GM19240 (cell line): Measurements from ENCODE around the gene PUDP.
A peak's percentile ranks its signal among the peaks of the same experiment; 100 is the strongest.
"Not testable (repeated sequence)": the region's sequence is repeated elsewhere in the genome, so short reads cannot be mapped to it uniquely, and the experiment has no call there.

ENCODE experiments used
- DNase-seq: peaks from one replicate; pipeline ENCODE4 v3.0.0; 2011; ENCODE audit warnings: low spot score; ENCODE audit not compliant: insufficient read length

The PUDP gene

DNA sequence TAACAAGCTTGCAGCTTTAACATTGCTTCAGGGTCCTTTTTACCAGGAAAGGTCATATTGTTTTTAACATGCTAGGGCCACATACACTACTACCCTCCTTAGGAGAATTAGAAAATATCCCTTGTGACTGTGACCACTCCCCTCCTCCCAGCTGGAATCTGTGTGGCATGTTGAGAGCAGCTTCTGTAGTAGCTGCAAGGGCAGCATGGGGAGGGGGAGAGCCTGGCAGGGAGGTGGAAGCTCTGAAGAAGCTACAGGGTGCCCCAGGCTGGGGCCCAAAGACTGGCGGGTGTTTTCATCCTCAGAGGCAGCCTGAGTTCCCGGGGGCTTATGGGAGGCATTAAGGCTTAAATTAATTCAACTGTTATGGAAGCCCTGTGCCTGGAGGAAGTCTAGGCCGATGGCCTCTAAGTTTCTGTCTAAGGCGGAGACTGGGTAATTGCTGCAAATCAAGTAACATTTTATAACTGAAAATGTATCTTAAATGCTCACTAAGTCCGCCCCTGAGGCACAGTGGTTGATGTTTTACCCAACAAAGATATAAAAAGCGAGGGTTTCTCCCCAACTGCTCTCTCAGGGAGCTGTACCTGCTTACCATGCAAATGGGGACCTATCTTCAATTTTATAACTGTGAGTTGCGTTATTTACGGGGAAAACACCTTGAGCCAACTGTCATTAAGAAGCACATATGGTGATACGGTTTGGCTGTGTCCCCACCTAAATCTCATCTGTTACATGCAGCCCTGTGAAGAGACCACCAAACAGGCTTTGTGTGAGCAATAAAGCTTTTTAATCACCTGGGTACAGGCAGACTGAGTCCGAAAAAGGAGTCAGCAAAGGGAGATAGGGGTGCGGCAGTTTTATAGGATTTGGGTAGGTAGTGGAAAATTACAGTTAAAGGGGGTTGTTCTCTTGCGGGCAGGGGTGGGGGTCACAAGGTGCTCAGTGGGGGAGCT is 37.8 kb downstream of the PUDP start:
- no peak for DNase-seq

DNA sequence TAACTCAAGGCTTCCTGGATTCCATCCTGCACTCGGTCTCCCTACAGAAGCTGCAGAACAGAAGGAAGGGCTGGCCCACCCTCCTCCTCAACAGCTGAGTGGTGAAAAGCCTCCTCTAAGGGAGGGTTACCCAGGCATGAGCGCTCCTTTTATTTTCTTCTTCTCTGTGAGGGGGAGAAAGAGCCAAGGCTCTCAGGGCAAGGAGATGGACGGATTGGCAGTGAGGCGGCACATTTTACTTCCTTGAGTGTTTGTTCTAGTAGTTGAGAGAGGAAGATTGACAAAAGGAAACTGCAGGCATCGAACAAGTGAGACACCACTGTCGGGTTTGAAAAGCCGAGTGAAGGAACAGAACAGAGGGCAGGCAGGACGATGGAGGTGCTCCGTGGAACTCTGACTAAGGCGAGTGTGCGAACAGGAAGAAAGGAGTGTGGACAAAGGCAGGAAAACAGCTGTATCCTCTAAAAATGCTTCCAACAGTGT is 38.9 kb downstream of the PUDP start:
- DNase-seq: no peak

DNA sequence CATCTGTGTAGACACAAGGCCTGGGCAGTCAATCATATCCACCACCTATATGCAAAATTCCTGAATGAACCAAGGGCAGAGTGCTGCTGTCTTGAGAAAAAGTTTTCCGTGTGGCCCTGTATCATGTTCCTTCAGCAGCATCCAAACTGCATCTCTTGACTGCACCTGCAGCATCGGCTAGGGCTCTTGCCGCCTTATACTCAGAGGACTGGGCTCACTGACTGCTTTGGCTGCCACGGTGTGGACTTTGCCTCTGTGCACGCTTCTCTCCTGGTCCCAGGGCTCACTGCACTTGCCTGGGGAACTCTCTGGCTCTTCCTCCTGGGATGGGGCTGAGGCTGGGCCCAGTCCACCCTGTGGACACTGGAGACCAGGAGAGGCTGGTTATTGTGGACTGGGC is 39.9 kb downstream of the PUDP start:
- DNase-seq: no peak

DNA sequence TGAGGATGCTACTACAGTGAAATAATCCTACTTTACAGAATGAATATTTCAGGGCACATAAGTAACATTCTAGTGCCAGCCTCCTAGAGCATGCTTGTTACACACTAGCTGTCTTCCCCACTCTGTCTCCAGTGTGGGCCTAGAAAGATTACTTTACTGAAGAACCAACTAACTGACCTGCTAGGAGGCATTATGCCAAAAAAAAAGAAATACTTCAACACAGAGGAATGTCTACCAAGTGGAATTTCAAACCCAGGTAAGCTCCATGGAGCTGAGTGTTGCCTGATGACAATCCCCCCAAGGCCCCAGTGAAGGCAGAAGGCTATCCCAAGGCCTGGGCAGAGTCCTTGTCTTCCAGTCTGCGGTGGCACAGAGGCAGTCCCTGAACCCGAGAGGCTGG is 41.3 kb downstream of the PUDP start:
- DNase-seq: no peak

DNA sequence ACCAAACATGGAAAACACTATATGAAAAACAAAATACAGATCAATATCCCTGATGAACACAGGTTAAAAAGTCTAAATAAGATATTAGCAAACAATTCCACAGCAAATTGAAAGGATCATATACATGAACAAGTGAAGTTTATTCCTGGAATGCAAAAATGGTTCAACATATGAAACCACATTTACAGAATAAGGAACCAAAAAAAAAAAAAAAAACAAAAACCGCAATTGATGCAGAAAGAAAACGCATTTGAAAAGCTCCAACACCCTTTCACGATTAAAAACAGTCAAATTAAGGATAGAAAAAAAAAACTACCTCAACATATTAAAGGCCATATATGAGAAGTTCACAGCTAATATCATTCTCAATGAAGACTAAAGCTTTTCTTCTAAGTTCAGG is 45.8 kb downstream of the PUDP start:
- no peak for DNase-seq

DNA sequence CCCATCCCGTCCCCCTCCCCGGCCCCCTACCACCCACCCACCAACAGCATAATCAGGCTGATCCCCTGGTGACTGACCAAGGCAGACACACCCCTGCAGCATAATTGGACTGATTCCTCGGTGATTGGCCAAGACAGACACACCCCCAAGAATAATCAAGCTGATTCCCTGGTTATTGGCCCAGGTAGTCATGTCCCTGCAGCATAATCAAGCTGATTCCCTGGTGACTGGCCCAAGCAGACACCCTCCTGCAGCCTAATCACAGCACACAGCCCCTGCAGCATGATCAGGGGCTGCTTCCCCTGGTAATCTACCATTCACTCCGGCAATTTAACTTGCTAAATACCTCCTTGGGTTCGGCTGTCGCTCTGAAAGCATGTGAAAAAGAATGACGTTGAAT is 47.9 kb downstream of the PUDP start:
- DNase-seq: no peak

DNA sequence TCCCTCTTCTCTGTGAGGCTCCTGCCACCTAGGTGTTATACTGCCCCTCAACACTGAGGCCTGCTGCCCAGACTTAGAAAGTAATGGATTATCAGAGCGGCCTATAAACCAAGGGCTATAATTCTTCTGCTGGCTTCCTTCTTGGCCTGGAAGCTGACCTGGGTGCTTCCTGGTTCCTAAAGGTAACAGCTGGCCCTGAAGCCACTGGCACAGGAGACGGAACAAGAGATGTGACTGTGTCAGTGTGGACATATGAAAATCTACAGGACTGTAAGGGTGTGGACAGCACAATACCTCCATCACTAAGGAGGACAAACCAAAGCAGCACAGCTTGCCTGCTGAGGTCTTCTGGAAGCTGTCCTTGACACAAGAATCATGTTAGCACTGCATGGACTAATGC is 52.3 kb downstream of the PUDP start:
- not testable (repeated sequence) for DNase-seq

DNA sequence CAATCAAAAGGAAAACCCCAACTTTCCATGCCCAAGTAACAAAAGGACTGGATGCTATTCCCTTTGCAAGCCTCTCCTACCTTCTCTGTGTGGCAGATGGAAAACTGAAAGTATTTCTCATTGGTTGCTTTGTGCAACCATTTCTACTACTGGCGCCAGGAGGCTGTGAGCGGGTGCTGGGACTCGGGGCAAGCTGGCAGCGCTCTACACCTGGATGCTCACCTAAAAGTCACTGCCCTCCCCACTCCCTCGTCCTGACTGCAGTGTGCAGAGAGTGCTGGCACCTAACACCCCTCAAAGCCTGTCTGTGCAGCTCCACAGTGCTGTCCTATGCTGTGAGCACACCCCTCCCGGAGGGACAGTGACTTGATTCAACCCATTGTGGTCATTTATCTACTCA is 54.6 kb downstream of the PUDP start:
- DNase-seq: no peak

DNA sequence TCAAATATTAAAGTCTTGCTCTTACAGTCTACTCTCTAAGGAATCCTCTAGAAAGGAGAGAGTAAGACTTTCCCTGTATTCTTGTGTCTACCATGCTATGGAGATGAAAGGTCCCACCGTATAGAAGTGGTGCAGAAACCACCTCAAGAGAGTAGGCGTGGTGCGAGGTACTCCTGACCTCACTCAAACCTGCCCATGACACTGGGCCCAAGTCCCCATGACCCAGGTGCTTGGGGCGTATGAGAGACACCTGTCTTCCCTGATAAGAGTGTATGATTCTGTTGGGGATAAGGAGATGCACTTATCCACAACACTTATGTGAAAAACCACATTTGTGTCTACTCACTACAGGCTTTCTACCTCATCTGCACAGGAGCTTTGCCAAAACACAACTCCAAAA is 55.4 kb downstream of the PUDP start:
- no peak for DNase-seq

DNA sequence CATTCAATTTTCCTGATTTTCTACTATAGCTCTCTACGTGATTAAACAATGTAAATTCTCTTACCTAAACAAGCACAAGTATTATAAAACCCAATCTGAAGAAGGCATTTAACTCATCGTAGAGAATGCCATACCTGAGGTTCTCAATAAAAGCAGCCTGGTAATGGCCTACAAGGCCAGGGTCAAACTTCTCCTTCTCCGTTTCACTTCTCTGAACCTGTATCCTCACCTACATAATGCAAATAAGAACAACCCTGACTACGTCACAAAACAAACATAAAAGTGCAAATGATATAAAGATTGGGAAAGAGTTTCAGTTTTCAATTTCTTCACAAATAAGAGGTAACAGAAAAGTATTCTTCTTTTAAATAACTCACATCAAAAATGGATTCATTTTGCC is 56.0 kb downstream of the PUDP start:
- no peak for DNase-seq

DNA sequence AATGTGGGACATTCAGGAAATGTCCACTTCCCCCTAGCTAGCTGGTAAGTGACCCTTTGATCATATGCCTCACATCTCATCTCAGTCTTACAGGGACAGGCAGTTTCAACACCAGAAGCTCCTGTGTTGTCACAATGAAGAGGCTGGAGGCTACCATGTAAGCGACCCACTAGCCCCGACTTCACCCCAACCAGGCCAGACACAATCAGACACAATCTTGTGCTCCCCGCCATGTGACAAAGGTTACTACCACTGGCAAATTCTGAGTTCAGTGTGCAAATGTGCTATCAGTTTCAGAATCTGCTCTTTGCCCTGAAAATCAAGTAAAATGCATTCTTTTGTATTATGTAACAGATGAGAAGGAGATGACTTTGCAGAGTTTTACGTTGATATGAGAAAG is 57.3 kb downstream of the PUDP start:
- no peak for DNase-seq

DNA sequence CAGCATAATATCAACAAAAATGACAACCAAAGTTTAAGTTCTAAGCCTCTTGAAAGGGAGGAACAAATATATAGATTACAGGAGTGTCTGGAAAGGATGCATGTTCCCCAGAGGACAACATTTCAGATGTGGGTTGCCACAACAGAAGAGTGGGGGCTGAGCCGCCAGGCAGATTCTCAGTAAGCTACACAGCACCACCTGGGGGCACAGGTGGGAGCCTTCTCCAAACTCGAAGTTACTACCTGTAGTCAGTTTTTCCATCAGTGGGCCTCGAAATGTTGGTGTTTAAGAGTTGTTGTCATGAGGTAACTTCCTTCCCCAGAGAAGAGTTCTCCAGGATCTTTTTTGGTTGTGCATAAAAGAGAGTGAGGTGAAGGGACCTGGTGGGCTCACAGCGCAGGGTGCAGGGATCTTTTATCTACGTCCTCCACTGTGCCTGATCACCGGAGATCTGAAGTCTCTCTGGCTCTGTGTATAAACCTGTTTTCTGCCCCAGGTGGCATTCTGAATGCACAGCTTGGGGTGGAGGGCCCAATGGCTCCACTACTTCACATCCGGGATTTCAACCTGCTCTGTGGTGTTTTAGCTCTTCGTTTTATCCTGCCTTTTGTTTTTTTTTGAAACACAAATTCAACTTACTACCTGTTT is 58.9 kb downstream of the PUDP start:
- no peak for DNase-seq

DNA sequence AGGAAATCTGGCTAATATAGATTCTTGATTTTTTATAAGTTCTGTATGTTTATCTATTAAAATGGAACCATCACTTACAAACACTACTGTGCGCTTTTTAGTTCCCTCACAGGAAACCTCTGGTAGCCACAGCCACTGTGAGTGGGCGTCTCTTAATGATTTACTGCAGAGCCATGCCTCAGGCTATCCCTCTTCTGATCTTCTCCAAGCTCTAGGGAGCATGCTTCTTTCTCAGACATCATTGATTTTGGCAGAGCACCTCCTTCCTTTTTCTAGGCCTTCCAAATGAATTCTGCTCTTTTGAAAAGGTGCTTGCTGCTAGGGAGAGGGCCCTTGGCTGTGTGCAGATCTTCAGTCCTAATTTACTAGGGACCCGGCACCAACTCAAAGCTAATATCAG is 61.6 kb downstream of the PUDP start:
- no peak for DNase-seq

DNA sequence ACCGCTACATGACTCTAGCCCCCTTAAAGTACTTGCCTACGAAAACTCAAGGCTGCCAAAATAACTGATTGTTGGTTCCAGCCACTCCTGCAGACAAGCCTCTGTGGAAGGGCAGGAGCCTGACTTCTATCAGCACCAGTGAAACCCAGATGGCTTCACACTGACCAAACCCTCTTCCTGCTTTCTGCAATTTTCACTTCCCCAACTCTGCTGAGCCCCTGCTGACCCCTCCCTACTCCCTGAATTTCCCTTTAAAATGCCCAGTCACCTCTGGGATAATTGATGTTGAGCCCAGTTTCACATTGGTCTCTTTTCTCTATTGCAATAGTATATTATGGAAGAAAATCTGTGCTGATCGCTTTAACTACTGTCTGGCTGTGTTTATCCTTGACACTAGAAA is 62.1 kb downstream of the PUDP start:
- no peak for DNase-seq

DNA sequence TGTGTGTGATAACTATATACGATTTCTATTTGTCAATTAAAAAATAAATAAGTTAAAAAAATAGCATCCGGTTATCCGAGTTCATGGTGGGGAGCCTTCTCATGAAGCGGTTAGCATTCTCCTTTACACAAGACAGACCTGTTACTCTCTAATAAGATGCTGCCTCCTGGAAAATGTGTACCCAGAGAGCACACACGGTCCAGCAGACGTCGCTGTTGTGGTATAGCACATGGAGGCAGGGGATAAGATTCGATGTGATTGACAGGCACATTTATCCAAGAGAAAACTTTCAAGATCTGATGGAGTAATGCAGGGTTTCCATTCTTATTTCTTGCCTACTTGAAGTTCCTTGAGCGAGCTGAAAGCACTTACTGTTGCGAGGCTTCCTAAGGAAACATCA is 63.1 kb downstream of the PUDP start:
- DNase-seq: no peak

DNA sequence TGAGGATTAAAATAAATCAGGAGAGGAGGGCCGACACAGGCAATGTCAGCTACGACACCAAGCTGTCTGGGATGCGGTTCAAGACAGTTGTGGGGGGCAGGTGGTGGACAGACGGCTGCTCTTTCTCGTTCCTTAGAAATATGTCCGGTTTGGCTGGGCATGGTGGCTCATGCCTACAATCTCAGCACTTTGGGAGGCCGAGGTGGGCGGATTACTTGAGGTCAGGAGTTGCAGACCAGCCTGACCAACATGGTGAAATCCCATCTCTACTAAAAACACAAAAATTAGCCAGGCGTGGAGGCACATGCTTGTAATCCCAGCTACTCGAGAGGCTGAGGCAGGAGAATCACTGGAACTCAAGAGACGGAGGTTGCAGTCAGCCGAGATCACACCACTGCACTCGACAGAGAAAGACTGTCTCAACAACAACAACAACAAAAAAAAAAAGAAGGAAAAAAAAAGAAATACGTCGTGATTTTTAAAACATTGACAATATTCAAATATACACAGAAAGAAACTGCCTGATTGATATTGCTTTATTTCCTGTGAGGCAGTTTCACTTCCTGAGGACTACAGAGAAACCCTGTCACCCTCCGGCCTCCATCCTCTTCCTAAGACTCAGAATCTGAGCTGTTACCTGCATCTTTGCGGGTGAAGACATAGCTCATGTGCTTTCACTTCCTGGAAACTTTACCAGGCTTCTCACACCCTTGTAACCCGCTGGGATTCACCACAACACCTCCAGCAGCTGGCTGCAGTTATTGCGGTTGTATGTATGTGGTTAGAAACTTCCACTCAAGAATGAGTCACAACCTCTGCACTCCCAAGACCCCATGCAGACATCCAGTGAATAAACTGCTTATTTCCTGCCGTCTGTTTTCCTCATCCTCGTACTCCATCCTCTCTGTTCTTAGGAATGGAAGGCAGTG is 64.2 kb downstream of the PUDP start:
- peak; percentile 15 for DNase-seq

DNA sequence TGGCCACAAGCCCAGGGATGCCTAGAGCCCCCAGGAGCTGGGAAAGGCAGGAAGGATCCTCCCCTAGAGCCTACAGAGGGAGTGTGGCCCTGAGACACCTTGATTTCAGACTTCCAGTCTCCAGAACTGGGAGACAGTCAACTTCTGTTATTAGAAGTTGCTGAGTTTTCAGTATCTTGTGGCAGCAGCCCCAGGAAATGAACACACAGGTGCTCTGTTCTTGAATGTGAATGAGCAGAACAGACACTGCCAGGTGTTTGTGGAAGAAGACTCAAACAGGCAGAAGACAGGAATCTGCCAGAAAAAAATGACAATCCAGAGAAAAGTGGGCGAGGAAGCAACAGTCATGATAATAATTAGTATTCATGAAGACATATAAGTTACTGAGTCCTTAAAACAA is 64.9 kb downstream of the PUDP start:
- no peak for DNase-seq

DNA sequence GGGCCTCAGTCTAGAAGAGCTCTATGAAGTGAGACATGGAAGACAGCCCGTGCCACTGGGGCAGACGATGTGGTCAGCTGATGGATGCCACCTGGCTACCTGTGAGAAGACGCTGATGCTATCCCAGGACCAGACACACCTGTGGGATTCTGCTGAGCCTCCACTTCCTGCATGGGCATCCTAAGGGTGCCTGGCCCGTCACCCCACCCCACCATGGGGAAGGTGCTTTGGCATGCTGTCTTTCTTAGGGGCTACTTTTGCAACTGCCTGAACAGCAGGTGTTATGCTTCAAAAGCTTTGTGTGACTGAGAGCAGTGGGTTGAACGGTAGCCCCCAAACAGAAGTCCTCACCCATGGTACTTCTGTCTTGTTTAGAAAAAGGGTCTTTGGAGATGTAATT is 65.4 kb downstream of the PUDP start:
- no peak for DNase-seq

DNA sequence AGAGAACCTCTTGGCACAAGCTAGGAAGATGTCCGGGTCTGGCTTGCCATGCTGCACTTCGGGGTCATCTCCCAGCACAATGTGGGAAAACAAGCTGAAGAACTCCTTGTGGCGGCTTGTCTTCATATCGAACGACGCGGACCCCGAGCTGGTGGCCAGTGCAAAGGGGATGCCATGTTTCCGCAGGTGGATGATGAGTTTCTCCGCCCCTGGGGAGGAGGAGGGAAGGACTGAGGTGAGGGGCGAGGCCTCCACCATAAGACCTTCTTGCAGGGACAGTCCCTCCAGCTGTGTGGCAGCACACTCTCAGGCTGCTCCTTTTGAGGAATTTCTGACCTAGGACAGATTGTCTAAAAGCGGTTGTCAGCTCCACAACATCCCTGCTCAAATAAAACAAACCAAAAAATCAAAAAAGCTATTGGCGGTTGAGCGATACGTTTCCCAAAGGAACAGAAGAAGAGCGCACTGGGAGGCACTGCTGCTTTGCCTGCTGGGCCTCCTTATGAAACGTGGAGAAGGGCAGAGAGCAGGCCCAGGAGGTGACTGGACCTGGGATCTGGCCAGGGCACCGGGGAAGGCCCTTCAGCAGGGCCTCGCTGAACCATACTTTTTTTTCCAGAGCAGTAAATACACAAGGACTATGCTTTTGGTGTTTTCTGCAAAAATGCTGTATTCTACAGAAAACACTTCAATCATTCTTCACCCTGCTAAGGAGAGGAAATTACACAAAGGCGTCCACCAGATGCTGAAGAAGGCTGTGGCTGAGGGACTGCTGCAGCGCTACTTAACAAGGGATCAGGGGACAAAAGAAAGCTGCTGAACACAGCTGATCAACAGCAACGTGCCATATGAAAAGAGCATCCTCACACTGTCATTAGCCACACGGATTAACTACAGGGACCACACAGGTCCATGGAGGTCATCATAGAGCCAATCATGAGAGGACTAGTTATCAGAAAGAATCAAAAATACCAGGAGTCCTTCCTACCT is 70.4 kb downstream of the PUDP start:
- DNase-seq: no peak

DNA sequence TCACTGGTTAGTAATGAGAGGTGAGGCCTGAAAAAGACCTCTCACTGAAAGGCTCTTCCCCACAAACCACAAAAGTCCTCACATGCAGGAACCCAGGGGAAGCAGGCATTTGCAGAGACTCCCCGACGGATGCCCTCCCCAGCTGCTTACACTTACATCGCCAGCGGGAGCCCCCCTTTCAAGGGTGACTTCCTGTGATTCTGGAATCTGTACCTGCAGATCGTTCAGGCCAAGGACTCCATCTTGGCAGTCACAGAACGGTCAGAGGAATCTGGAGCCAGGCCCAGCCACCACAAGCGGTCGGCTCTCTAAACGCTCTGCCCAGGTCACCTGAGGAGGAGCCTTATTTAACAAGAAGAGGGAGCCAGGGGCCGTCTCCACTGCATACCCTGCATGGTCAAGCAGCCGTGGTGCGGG is 71.7 kb downstream of the PUDP start:
- DNase-seq: no peak

DNA sequence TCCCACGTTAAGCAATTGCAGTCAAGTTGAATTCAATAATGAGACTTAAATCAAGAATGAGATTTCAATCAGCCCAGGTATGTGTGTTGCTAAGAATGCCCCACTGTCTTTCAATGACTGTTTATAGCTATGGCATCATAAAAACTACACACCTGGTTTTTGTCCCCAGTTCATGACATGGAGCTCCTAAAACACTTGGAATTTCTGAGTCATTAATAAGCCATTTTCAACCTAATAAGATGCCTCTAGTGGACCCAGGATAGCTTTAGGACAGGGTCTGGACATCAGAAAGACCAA is 73.1 kb downstream of the PUDP start:
- DNase-seq: no peak
